Activated CD4-positive, alpha-beta T cell treated with anti-CD3 and anti-CD28 coated beads, Interleukin-2, amount 50 U/mL, for 24 hours (primary cell): ENCODE results near the gene LMAN2L.

Source experiments
- DNase-seq, 2 donors: peaks; one replicate each; pipeline ENCODE4 v3.0.0-alpha.2; 2020; ENCODE audit warnings: low read depth in 1 of 2, low spot score in 1 of 2

LMAN2L gene

DNA sequence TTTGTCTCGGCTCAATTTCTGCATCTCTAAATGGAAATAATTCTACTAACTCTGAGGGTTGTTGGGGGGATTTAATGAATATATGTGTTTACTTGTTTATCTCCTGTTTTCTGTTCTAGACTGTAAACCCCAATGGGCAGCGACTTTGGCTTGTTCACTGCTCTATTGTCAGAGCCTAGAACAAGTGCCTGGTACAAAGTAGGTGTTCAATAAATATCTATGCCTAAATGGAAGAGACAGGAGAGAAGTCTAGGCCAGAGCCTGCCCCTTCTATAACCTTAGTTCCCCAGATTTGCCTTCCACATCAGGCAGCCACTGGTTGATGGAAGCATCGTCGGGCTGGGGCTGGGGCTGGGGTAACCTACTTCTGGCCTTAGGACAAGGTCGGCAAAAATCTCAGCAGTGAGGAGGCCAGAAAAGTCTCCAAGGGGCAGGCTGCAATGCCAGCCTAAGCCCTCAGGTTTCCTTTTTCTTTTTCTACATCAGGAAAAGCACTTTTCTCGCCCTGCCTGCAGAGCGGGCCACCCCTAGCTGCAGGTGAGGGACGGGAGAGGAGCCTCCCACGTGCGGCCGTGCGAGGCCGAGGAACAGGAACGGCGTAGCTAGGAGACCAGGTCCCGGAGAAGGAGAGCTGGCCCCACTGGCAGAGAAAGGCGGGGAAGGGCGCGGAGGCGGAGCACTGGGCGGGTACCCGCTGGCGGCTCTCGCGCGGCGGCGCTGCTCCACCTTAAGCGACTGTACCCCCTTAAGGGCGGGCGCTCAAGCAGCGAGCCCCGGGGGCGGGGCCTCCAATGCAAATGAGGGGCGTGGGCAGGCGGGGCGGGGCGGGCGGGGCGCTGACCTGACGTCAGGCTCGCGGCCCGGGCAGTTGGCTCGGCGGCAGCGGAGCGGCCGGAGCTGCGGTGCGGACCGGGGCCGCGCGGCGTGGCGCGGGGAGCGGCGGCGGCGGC lies 20.4 kb upstream of the LMAN2L start, which contains the start of gene CNNM4:
CNNM4 (plus strand) TSS at position 867 of the 950 bp plus-strand sequence. CDS start 98 bp downstream, outside the sequence.
- DNase-seq: peak; percentile 85

DNA sequence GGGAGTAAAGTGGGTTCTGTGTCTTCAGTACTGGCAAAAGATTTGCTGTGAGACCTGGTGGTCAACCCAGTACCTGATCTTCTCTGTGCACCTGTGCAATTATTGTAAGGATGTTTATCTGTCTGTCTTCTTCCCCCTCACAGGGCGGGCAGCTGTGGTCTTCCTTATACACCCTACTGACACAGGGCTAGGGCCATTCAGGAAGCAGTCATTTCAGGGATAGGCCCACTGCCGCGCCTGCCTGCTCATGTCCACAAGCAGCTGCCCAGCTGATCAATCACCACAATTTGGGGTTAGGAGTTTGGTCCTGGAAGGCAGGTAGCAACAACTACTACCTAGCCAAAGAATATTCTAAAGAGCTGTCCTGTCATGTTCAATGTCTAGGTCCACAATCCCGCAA lies 19.7 kb upstream of the LMAN2L start:
- no peak for DNase-seq

DNA sequence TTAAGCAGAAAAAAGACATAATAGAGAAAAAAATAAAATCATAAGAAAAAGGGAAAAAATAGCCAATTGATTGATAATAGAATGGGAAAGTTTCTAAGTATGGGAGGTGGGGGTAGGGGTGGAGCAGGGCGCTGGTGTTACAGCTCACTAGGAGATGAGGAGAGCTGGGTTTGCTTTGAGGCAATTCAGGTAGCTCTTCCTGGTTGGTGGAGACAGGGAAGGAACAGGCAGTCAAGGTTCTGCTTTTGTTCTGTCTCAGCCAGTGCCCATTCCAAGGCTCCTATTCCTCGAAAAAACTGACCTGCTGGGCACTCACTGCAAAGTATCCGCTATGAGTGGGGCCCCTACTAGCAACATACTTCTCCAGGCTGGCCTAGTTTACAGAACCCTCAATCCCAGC lies 19.1 kb upstream of the LMAN2L start:
- DNase-seq: no peak

DNA sequence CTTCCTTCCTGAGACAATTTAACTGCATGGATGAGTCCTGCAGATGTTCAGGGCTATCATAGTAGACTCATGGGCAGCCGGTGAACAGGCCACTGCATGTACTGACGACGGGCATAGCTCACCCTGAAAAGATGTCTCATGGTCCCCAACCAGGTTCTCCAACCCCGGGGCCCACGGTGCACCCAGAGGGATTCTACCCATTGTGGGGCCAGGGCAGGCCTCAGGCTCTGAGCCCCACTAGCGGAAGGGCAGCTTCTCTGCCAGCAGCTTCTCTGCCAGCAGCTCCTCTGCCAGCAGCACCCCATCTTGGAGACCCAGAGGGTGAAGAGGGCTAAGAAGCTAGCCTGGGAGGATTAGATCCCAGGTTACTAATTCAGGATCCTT lies 17.6 kb upstream of the LMAN2L start:
- no peak for DNase-seq

DNA sequence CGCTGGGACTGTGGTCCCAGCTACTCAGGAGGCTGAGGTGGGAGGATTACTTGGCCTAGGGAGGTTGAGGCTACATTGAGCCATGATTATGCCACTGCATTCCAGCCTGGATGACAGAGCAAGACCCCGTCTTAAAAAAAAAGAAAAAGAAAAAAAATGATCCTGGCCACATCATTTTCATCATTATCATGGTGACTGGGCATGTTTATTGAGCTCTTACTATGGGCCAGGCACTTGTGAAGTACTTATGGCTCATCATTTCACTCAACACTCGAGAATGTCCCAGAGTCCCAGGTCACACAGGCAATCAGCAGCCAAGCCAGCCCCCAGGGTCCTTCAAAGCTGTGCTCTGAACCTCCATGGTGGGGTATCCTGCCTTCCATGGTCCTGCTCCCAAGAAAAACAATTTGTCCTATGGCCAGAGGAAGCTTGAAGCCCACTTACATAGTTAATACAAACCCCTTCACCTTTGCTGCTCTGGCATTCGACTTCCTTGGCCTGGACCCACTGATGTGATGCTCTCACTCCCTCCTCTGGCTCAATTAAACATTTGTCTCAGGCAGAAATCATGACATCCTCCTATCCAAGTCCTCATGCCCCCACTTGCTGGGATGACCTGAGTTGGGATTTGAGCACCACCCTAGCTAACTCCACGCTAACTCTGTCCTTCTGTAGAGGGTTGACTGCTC lies 17.1 kb upstream of the LMAN2L start:
- no peak for DNase-seq

DNA sequence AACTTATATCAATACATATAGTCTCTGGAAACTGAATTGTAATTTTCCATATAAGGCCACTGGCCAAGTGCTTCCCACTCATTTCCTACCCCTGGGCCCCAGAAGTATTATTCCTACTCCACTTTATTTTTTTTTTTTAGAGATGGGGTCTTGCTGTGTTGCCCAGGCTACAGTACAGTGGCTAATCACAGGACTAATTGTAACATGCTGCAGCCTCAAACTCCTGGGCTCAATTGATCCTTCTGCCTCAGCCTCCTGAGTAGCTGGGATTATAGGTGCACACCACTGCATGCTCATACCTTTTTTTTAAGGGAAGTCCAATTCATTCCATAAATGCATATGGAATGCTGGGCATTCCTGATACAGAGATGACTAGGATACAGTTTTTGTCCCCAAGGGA lies 14.5 kb upstream of the LMAN2L start:
- no peak for DNase-seq

DNA sequence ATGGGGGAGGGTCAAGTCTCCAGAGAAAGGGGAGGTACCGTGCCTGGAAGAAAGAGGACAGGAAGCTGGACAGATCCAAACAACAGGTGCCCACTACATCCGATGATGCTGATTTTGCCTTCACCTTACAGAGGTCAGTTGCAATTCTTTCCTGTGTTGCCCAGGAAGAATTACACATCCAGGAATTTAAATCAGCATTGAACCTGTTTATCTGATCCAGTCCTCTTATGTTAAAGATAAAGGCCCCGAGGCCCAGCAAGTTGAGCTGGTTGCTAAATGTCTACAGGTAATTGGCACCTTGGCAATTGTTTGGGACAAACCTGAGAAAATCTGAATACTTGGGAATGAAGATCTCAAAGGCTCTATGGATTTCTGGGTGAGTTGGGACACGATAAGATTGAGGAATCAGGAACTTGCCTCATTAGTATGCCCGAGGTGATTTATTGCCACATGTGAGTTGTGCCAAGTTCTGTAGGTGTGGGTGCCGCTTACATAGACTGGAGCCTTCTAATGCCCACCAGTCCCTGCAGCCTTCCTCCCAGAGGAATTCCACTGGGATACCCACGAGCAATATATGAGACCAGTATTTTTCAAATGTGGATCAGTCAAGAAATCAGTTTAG lies 13.9 kb upstream of the LMAN2L start:
- DNase-seq: no peak

DNA sequence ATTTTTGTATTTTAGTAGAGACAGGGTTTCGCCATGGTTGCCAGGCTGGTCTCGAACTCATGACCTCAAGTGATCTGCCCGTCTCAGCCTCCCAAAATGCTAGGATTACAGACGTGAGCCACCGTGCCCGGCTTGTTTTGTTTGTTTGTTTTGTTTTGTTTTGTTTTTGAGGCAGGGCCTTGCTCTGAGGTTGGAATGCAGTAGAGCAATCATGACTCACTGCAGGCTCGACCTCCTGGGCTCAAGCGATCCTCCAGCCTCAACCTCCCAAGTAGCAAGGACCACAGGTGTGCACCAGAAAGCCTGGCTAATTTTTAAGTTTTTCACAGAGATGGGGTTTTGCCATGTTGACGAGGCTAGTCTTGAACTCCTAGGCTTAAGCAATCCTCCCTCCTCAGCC lies 11.9 kb upstream of the LMAN2L start:
- DNase-seq: no peak

DNA sequence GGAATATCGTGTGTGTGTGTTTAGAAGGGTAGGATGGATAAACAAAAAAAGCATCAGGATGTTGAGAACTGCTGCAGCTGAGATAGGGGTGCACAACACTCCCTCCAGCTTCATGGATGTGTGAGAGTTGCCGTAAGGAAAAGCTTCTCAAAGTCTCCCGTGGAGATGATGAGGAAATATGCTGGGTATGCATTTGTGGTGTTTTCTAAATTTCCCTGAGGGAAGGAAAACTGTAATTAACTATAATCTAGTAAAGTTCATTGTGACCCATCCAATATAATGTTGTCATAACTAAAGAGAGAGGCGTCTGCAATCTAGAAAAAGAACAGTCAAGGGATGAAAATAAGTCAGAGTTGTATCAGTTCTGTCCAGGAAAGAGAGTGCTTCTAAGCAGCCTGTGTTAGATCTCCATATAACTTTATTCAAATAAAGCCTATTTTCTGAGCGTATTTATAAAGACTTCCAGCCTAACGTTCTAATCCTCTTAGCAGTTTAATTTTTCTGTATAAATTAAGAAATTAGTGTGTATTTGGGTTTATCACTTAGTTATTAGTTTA lies 7.3 kb upstream of the LMAN2L start:
- no peak for DNase-seq

DNA sequence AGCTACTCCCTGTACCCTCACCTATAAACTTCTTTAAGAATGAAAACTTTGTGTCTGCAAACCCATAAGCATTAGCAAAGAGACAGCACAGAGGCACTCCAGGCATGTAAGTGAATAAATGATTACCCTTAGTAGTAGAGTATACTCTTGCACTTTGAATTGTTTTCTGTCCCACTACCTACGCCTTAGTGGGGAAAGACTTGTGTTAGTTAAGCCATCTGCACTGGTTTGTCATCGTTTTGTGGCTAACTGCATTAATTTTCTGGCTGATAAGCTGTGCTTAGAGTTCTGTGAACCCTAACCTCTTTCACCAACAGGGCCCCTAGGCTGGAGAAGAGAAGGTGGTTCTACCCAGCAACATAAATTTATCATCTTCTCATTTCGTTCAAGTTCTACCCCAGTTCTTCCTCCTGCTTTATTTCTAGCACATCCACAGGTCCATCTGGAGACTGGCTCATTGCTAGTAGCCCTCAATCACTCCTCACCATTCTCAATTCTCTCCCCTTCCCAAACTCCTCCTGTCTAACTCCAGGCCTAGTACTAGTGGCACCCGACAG lies 710 bp downstream of the LMAN2L start:
- DNase-seq: no peak

DNA sequence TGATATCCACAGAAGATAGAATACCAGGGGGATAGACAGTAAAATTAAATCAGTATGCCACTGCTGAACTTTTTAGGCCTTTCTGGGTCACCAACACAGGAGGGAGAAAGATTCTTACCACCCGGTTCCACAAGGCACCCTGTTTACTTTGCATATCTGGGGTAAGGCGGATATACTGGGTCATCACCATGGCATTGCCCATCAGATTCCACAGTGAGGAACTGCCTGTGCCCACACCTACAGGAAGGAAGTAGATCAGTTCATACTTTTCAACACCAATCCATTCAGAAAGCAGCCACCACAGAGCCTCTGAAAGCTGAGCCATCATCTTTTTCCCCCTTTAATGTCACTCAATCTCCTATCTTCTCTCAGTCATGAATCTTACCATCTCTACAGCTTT lies 2.0 kb downstream of the LMAN2L start:
- no peak for DNase-seq

DNA sequence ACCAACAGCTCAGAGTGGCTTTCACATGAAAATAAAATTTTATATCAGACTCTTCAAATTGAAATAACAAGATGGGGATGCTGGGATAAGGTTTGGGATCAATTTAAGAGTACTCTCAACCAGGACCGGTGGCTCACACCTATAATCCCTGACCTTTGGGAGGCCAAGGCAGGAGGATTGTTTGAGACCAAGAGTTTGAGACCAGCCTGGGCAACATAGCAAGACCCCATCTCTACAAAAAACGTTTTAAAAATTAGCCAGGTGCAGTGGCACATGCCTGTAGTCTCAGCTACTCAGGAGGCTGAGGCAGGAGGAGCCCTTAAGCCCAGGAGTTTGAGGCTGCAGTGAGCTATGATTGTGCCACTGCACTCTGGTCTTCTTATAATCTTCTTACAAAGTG lies 2.6 kb downstream of the LMAN2L start:
- DNase-seq: no peak

DNA sequence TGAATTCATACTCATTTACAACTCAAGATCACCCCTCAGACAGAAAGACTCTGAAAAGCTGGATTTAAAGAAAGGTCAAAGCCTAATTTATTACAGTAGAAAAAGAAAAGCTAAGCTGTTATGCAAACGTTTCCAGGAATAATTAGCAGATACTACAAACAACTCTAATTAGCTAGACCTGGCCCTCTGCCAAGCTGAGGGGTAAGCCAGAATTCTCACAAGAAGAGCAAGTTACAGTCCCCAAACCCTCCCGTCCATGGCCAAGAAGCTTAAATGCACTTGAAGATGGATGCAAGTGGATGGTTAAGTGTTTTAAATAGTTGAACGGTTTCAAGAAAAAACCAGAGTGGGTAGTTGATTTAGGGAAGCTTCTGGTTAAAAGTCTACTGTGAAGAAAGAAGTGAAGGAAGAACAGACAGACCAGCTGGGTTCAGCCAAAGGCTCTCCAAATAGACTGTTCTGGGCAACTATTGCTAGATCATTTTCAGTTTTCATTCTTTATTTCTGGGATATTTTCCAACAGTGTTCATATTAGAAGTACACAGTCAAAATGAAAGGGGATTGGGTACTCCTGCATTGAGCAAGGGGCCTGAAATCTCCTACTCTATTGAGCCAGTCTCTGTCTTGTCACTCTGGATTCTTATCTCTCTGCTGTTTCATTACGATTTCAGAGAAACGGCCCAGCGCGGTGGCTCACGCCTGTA lies 4.8 kb downstream of the LMAN2L start:
- no peak for DNase-seq

DNA sequence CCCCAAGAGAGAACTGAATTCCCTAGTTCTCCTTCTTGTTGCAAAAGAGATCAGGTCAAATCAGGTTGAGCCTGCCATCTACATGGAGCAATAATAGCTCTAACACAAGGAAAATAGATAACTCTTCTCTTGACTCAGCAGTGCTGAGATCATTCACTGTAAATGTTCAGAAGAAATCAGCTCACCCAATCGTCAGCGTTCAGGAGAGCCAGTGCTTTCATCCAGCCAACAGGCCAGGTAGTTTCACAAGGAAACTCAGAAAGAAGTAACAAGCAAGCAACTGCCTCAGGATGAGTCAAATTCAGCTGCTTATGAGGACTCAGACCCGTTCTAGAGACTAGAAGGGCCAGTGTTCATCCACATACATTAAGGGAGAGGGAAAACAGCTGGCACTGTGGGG lies 5.9 kb downstream of the LMAN2L start:
- no peak for DNase-seq

DNA sequence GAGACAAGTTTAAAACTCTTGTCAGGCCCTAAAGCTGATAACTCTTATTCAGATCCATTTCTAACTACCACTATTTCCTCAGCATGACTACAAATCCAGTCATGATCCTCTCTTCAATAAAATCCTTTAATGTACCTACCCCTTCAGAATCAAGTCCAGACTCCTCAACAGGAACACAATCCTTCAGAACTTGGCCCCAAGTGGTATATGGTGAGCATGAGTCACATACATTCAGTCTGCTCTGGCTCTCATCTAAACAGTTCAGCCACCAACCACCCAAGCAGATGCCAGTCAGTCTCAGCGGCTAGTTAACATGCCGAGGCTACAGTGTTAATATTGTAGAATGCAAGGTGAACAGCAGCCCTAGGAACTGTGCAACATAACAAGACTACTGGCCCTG lies 9.7 kb downstream of the LMAN2L start:
- no peak for DNase-seq

DNA sequence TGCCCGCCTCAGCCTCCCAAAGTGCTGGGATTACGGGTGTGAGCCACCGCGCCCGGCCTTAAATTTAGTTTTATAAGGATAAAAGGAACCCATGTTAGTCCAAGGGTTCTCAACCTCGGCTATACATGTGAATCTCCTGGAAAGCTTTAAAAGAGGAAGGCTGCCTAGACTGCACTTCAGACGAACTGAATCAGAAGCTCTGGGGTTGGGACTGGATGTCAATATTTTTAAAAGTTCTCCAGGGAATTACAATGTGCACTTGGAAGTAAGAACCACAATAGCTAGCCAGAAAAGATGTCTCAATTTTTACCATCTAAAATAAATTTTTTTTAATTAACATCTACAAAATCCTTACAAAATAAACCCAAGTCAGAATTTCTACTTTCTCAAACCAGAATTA lies 10.1 kb downstream of the LMAN2L start:
- DNase-seq: no peak

DNA sequence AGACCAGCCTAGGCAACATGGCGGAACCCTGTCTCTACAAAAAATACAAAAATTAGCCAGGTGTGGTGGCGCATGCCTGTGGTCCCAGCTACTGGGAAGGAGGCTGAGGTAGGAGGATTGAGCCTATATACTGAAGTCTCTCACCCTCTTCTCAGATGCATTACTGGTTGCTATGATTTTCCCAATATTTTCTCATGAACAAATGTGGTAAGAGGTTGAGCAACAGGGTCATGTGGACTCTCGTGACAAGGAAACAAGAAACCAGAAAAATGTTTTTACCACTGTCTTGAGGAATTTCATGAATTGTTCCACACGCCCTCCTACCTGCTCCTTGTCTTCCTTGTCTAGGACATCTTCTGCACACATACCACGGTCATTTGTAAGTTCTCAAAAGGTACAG lies 12.4 kb downstream of the LMAN2L start:
- no peak for DNase-seq

DNA sequence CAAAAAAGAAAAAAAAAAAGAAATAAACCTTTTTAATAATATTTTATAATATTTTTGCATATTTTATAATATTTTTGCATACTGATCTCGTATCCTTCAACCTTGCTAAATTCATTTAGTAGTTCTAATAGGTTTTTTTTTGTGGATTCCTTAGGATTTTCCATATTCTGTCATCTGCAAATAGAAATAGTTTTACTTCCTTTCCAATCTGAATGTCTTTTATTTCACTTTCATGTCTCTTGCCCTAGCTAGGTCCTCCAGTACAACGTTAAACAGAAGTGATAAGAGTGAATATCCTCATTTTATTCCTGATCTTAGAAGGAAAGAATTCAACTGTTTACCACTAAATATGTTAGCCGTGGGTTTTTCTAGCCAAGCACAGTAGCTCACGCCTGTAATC lies 13.7 kb downstream of the LMAN2L start:
- no peak for DNase-seq

DNA sequence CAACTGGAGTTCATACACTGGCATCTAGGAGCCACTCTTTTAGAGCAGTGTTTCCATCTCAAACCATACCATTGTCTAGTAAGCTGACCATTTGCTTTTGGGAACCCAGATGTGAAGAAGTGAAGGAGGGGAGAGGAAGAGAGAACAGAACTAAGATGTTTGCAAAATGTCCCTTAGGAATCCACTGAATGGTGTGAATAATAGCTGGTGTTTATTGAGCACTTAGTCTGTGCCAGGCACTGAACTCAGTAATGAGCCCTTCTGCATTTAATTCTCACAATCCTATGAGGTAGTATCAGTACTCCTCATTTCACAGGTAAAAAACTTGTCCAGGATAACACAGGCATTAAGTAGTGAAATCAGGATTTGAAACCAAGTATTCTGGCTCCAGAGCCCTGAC lies 23.5 kb downstream of the LMAN2L start:
- DNase-seq: no peak

DNA sequence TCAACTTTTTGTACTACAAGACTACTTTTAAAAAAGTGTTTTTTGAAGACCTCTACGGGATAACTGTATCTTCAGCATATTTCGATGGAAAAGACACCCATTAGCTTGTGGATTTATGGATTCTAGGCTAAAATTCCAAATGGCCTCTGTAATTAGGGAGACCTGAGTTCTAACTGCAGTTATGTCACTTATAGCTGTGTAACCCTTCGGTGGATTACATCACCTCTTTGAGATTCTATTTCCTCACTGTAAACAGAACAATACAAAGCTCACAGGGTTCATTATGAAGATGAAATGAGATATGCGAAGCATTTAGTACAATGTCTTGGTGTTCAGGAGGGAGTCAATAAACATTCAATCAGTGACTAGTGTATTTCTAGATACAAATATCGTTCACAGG lies 24.2 kb downstream of the LMAN2L start:
- no peak for DNase-seq

DNA sequence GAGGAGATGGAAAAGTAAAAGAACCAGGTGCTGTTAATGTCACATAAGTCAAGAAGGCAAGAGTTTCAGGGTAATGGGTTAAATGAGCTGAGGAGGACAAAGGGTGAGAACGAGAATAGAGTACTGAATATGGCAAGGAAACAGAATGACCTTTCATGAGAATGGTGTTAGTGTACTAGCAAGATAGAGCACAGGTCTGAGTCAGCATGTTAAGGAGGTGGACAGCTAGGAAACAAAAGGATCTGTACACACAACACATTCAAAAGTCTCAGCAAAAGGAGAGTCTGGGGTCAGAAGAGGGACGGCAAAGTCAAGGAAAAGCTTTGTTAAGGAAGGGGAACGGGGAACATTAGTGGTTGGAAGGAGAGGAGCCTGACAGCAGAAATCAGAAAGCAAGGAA lies 28.9 kb downstream of the LMAN2L start:
- no peak for DNase-seq
